Keratinocyte (primary cell): Measurements from ENCODE around the gene TRPM3.

Source experiments
- EZH2 ChIP-seq: IDR thresholded peaks from one replicate; pipeline ENCODE4 v1.6.1; 2012; ENCODE audit warnings: inconsistent platforms, mild to moderate bottlenecking, low read length, moderate library complexity
- TF ChIP-seq, protein P1 (sequence below), 3 experiments: IDR thresholded peaks in 1 of 3; conservative IDR thresholded peaks in 1 of 3; optimal IDR thresholded peaks in 1 of 3; 2 replicates in 2 of 3; 3 replicates in 1 of 3; pipeline versions ENCODE3 to v1.5.1; 2011; ENCODE audit warnings: low read length in 3 of 3, mild to moderate bottlenecking in 3 of 3, moderate library complexity in 2 of 3, control low read depth in 1 of 3, inconsistent platforms in 1 of 3; ENCODE audit not compliant: insufficient read depth in 2 of 3; ENCODE audit errors: extremely low read depth in 1 of 3

DNA sequence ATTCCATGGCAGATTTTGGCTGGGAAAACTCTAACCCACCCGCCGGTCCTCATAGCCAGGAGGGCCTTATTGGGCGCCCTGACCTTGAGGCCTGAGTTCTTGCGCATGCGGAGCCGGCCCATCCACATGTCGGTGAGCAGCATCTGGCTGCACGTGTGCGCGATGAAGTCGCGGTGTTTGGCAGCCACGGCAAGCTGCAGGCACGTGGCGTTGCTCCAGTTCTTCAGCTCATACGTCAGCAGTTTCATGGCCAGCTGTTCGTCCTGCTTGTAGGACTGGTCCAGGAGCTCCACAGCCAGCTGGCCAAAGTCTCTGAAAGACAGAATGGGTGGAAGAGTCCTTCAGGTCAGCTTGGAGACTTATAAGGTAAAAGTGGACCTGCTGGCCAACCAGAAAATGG is 502.6 kb downstream of the TRPM3 start:
- TF ChIP-seq, protein P1, sequence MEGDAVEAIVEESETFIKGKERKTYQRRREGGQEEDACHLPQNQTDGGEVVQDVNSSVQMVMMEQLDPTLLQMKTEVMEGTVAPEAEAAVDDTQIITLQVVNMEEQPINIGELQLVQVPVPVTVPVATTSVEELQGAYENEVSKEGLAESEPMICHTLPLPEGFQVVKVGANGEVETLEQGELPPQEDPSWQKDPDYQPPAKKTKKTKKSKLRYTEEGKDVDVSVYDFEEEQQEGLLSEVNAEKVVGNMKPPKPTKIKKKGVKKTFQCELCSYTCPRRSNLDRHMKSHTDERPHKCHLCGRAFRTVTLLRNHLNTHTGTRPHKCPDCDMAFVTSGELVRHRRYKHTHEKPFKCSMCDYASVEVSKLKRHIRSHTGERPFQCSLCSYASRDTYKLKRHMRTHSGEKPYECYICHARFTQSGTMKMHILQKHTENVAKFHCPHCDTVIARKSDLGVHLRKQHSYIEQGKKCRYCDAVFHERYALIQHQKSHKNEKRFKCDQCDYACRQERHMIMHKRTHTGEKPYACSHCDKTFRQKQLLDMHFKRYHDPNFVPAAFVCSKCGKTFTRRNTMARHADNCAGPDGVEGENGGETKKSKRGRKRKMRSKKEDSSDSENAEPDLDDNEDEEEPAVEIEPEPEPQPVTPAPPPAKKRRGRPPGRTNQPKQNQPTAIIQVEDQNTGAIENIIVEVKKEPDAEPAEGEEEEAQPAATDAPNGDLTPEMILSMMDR (optimal IDR thresholded peaks at IDR 0.05 in 1 of 3, IDR thresholded peaks at IDR 0.05 in 1 of 3, conservative IDR thresholded peaks at IDR 0.05 in 1 of 3; ENCODE audit: extremely low read depth in 1 of 3, insufficient read depth in 2 of 3, low read length in 3 of 3) = no peak
- TF ChIP-seq EZH2 = no peak
